Mammary epithelial cell (primary cell): ENCODE data around the gene TRPM5.

Experiments
- EZH2 ChIP-seq: IDR thresholded peaks from 2 replicates; pipeline ENCODE4 v1.6.1; 2012; ENCODE audit warnings: low read length, inconsistent platforms, borderline replicate concordance
- TF ChIP-seq, protein P1 (sequence below), 2 donors: IDR thresholded peaks in 1 of 2; conservative IDR thresholded peaks in 1 of 2; 2 replicates each; pipeline ENCODE4 v1.5.1; 2011 to 2012; ENCODE audit warnings: inconsistent platforms in 2 of 2, low read length in 2 of 2, mild to moderate bottlenecking in 2 of 2, control low read depth in 1 of 2, low read depth in 1 of 2; ENCODE audit not compliant: insufficient read depth in 1 of 2; ENCODE audit errors: extremely low read depth in 1 of 2

DNA sequence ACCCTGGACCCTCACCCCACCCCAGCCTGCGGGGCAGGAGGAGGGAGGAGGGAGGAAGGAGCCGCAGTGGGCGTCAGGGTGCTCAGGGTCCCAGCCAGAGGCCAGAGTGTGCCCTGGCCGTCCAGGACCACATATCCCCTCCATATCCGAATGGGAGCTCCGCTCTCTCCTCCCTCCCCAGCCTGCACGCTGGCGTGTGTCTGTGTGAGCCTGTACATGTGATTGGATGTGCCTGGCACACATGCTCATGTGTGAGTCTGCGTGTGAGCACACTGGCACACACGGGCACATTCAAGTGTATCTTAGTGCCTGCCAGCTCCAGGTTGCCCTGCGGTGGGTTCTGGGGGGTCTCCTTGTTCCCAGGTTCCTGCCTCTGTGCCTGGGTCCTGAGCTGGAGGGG is 35.6 kb downstream of the TRPM5 start:
- TF ChIP-seq, protein P1, sequence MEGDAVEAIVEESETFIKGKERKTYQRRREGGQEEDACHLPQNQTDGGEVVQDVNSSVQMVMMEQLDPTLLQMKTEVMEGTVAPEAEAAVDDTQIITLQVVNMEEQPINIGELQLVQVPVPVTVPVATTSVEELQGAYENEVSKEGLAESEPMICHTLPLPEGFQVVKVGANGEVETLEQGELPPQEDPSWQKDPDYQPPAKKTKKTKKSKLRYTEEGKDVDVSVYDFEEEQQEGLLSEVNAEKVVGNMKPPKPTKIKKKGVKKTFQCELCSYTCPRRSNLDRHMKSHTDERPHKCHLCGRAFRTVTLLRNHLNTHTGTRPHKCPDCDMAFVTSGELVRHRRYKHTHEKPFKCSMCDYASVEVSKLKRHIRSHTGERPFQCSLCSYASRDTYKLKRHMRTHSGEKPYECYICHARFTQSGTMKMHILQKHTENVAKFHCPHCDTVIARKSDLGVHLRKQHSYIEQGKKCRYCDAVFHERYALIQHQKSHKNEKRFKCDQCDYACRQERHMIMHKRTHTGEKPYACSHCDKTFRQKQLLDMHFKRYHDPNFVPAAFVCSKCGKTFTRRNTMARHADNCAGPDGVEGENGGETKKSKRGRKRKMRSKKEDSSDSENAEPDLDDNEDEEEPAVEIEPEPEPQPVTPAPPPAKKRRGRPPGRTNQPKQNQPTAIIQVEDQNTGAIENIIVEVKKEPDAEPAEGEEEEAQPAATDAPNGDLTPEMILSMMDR (conservative IDR thresholded peaks at IDR 0.05 in 1 of 2, IDR thresholded peaks at IDR 0.05 in 1 of 2; ENCODE audit: extremely low read depth in 1 of 2, insufficient read depth in 1 of 2, low read depth in 1 of 2, low read length in 2 of 2) = no peak
- no peak for TF ChIP-seq EZH2
